ENCODE measurements around the gene APRT. TPM values are rescaled to one million over a fixed set of nuclear protein-coding genes. Genes with fewer than 3 reads are reported as not detected.
A peak's percentile ranks its signal among the peaks of the same experiment; 100 is the strongest.

APRT gene
- total RNA-seq, 1 experiment from 2014 or later, result 350 TPM

GRCh38 chr16:88774544-88775393, 37.0 kb downstream of the APRT start:
- CTCF ChIA-PET, result no interaction called here
- peaks cover 29% of the 10 kb centered on the region for H3K4me1 ChIP-seq (ENCODE audit: insufficient read depth, low read length)

GRCh38 chr16:88773812-88774291, 37.9 kb downstream of the APRT start:
- DNase-seq, result peak; percentile 45
- Histone ChIP-seq H2AFZ (ENCODE audit: low read length) (no peak overlapping the region), H3K4me2 (ENCODE audit: low read length) (no peak overlapping the region), H3K9ac (ENCODE audit: low read length) (no peak overlapping the region), H3K9me3 (ENCODE audit: low read length) (no peaks in the 10 kb centered on the region), H3K4me3 (ENCODE audit: low read length) (no peak overlapping the region), H4K20me1 (ENCODE audit: low read length) (peaks cover 23% of the 10 kb centered on the region; the same call in 1 of the 2 replicates), H3K4me1 (ENCODE audit: insufficient read depth, low read length) (peaks cover 37% of the 10 kb centered on the region), H3K79me2 (ENCODE audit: low read length) (peaks cover 97% of the 10 kb centered on the region), H3K9me2 (replicated peaks; ENCODE audit: low read length) (no peaks in the 10 kb centered on the region), H3K27ac (ENCODE audit: low read length) (no peak overlapping the region), H3K36me3 (ENCODE audit: low read depth, low read length) (no peaks in the 10 kb centered on the region), H3F3A (ENCODE audit: low read length, unreplicated experiment) (no peaks in the 10 kb centered on the region), H3K27me3 (ENCODE audit: low read length) (no peaks in the 10 kb centered on the region)
- intact Hi-C loops (cut with micrococcal nuclease), result no loop called here
- BruUV-seq (replicated peaks), result no TSS peak
- TF ChIP-seq EZH2phosphoT487 (IDR thresholded peaks at IDR 0.05; ENCODE audit: borderline replicate concordance, low read length) (no peak), CTCF (conservative IDR thresholded peaks at IDR 0.05; ENCODE audit: low read depth, low read length) (no peak), EZH2 (IDR thresholded peaks at IDR 0.05; ENCODE audit: low read length, unreplicated experiment) (no peak)
- peak; percentile 6 for ATAC-seq
- ChIA-PET CTCF (no interaction called here), POLR2A (ENCODE audit: unreplicated experiment) (interaction anchor here (0.7 kb wide), 1 partner anchor 8 kb away, joined by 6 read pairs; no protein-coding TSS in a partner anchor)

More at GRCh38 chr16:88774544-88775393, 37.0 kb downstream of the APRT start:
- Histone ChIP-seq H4K20me1 (ENCODE audit: low read length) (peaks cover 20% of the 10 kb centered on the region; the same call in 1 of the 2 replicates), H3K9ac (ENCODE audit: low read length) (no peak overlapping the region), H3F3A (ENCODE audit: low read length, unreplicated experiment) (no peaks in the 10 kb centered on the region), H3K27me3 (ENCODE audit: low read length) (no peaks in the 10 kb centered on the region), H3K9me2 (replicated peaks; ENCODE audit: low read length) (no peaks in the 10 kb centered on the region), H3K4me3 (ENCODE audit: low read length) (no peak overlapping the region), H3K4me2 (ENCODE audit: low read length) (no peak overlapping the region), H3K79me2 (ENCODE audit: low read length) (peaks cover 98% of the 10 kb centered on the region), H3K36me3 (ENCODE audit: low read depth, low read length) (no peaks in the 10 kb centered on the region), H3K9me3 (ENCODE audit: low read length) (no peaks in the 10 kb centered on the region), H3K27ac (ENCODE audit: low read length) (no peak overlapping the region), H2AFZ (ENCODE audit: low read length) (no peak overlapping the region)
- DNase-seq (no peak), ATAC-seq (no peak)
- intact Hi-C loops (cut with micrococcal nuclease), result no loop called here
- POLR2A ChIA-PET (ENCODE audit: unreplicated experiment), result no interaction called here
- no TSS peak for BruUV-seq (replicated peaks)
- TF ChIP-seq EZH2phosphoT487 (IDR thresholded peaks at IDR 0.05; ENCODE audit: borderline replicate concordance, low read length), result no peak
- TF ChIP-seq EZH2 (IDR thresholded peaks at IDR 0.05; ENCODE audit: low read length, unreplicated experiment), result no peak
- no peak for TF ChIP-seq CTCF (conservative IDR thresholded peaks at IDR 0.05; ENCODE audit: low read depth, low read length)
